Panc1 (cell line): ENCODE data around the gene NNT.

Experiments
- POLR2AphosphoS5 ChIP-seq: IDR thresholded peaks from 2 replicates; pipeline ENCODE4 v1.6.1; 2012; ENCODE audit warnings: mild to moderate bottlenecking, low read depth, low read length, moderate library complexity
- TF ChIP-seq, protein P1 (sequence below): fragments of 450-650 bp; IDR thresholded peaks from 2 replicates; pipeline ENCODE4 v1.5.1; 2017; ENCODE audit warnings: mild to moderate bottlenecking

DNA sequence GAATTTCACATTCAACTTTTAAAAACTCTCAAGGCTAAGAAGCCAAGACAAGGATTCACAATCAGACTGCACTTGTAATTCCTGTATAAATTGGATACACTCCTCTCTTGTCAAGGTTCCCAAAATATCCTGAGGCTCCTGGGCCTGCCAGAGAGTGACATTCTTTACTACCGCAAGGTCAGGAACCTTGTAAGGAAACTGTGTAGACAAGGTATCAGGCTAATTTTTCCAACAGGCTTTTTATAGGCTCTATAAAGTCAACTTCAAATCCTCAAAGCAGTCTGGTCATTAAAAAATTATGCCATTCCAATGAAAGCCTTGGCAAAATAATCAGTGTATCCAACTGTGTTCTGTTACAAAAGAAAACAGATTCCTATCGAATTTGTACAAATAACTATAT, 30.6 kb upstream of the NNT start:
- no peak for TF ChIP-seq POLR2AphosphoS5
- TF ChIP-seq, protein P1, sequence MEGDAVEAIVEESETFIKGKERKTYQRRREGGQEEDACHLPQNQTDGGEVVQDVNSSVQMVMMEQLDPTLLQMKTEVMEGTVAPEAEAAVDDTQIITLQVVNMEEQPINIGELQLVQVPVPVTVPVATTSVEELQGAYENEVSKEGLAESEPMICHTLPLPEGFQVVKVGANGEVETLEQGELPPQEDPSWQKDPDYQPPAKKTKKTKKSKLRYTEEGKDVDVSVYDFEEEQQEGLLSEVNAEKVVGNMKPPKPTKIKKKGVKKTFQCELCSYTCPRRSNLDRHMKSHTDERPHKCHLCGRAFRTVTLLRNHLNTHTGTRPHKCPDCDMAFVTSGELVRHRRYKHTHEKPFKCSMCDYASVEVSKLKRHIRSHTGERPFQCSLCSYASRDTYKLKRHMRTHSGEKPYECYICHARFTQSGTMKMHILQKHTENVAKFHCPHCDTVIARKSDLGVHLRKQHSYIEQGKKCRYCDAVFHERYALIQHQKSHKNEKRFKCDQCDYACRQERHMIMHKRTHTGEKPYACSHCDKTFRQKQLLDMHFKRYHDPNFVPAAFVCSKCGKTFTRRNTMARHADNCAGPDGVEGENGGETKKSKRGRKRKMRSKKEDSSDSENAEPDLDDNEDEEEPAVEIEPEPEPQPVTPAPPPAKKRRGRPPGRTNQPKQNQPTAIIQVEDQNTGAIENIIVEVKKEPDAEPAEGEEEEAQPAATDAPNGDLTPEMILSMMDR, result no peak
